ENCODE measurements around the gene ANXA2R.
"Not testable (repeated sequence)": the region's sequence is repeated elsewhere in the genome, so short reads cannot be mapped to it uniquely, and the experiment has no call there.

Gene ANXA2R, protein sequence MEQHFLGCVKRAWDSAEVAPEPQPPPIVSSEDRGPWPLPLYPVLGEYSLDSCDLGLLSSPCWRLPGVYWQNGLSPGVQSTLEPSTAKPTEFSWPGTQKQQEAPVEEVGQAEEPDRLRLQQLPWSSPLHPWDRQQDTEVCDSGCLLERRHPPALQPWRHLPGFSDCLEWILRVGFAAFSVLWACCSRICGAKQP

DNA sequence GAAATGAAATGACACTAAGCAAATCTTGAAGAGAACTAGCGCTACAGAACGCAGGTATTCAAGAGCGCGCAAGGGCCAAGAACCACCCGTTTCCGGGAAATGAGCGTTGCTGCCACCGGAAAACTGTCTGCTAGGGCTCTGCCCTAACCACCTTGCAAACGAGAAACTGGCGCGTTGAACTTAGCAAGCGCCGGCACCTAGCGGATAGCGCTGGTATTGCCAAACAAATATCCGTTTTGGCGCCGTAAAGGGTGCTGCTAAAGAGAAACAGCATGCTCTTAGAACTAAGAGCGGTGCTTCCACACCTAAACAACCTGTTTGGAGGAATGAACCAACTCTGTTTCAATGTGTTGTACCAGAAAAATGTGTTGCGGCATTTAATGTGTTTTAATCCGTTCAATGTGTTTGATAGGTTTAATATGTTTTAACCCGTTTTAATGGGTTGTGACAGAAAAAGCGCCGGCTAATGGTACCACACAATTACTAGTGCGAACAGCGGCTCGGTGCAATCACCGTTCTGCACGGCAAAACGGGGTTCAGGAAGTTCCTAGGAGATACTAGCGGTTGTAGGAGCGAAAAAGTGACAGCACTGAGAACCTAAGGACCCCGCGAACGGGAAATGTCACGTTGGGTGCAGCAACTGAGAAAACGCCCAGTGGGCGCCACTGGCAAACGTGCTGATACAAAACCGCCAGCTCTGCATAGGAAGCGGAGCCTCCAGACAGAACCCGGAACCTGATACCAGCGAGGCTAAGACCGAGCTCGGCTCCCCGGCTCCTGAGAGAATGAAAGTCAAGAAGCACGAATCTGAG lies at the start of gene ANXA2R:
Gene ANXA2R (minus strand): TSS at position 33 of the 812 bp plus-strand sequence. CDS start 273 bp downstream, outside the sequence.
- DNase-seq: peak; percentile 97

DNA sequence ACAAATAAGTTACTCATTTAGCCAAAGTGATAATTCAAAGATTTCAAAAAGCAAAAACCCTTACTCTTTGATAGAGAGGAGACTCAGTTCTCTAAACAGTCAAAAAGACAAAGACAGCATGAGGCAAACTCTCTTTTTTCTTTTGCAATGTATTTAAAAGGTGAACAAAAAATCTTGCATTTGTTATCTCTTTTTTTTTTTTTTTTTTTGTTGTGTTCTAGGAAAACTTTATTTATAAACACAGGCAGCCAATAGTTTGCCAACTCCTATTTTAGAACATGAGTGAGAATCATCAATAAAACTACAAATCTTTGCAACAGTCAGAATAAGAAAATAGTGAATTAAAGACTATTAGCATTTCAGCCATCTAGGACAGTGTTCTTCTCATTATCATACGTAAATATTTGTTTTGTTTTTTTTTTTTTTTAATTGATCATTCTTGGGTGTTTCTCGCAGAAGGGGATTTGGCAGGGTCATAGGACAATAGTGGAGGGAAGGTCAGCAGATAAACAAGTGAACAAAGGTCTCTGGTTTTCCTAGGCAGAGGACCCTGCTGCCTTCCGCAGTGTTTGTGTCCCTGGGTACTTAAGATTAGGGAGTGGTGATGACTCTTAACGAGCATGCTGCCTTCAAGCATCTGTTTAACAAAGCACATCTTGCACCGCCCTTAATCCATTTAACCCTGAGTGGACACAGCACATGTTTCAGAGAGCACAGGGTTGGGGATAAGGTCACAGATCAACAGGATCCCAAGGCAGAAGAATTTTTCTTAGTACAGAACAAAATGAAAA lies 46.2 kb upstream of the ANXA2R start:
- not testable (repeated sequence) for DNase-seq

DNA sequence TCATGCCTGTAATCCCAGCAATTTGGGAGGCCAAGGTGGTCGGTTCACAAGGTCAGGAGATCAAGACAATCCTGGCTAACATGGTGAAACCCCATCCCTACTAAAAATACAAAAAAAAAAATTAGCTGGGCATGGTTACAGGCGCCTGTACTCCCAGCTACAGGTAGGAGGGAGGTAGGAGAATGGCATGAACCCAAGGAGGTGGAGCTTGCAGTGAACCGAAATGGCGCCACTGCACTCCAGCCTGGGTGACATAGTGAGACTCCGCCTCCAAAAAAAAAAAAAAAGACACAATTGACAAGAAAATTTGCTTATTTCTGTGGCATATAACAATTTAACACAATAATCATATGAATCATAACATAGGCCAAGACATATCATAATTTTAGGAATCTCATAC lies 45.3 kb upstream of the ANXA2R start:
- DNase-seq: no peak

DNA sequence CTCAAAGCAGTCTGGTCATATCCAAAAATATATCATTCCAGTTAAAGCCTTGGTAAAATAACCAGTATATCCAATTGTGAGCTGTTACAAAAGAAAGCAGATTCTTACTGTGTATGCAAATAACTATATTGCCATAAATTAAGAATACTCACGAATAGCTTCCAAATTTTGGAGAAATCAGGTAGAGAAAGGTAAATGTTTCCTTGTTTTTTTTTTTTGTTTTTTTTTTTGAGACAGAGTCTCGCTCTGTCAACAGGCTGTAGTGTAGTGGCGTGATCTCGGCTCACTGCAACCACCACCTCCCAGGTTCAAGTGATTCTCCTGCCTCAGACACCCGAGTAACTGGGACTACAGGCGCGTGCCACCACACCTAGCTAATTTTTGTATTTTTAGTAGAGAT lies 44.3 kb upstream of the ANXA2R start:
- DNase-seq: not testable (repeated sequence)

DNA sequence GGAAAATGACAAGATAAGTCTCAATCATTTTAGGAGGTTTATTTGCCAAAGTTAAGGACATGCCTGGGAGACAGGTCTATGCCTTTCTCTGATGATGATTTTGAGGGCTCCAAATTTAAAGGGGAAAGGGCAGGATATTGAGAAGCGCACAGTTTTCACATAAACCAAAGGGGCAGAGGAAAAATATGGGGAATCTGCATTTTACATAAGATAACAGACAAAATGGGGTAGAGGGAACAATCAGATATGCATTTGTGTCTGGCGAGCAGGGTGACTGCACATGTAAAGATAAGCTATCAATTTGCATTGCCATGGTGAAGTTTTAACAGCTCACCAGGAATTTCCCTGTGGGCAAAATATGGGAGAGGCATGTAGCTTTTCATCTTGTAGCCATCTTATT lies 41.2 kb upstream of the ANXA2R start:
- DNase-seq: not testable (repeated sequence)

DNA sequence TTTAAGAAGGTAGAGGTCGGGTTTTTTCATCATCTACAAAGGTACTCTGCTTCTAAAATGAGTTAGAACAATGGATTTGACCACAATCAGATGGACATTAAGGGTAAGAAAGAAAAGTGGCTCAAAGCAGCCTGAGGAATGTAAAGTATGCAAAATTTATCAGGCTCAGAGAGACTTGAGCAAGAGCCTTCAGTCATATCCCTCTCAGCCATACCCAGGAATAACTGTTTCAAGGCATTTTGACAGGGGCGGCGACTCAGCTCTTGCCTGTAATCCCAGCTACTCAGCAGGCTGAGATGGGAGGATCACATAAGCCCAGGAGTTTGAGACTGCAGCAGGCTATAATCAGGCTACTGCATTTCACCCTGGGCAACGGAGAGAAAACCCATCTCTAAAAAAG lies 38.8 kb upstream of the ANXA2R start:
- DNase-seq: peak; percentile 91

DNA sequence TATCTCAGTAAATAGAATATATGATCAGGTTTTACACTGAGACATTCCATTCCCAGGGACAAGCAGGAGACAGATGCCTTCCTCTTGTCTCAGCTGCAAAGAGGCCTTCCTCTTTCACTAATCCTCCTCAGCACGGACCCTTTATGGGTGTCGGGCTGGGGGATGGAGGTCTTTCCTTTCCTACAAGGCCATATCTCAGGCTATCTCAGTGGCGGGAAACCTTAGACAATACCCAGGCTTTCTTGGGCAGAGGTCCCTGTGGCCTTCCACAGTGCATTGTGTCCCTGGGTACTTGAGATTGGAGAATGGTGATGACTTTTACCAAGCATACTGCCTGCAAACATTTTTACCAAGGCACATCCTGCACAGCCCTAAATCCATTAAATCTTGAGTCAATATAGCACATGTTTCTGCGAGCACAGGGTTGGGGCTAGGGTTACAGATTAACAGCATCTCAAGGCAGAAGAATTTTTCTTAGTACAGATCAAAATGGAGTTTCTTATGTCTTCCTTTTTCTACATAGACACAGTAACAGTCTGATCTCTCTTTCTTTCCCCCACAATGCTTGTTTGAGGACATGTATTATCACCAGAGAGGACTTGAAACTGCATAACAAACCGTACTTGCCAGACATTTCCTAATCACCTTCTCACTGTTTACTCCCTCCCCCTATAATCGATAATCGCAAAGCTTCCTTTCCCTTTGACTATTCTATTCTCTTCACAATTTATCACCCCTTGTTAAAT lies 37.5 kb upstream of the ANXA2R start:
- DNase-seq: not testable (repeated sequence)

DNA sequence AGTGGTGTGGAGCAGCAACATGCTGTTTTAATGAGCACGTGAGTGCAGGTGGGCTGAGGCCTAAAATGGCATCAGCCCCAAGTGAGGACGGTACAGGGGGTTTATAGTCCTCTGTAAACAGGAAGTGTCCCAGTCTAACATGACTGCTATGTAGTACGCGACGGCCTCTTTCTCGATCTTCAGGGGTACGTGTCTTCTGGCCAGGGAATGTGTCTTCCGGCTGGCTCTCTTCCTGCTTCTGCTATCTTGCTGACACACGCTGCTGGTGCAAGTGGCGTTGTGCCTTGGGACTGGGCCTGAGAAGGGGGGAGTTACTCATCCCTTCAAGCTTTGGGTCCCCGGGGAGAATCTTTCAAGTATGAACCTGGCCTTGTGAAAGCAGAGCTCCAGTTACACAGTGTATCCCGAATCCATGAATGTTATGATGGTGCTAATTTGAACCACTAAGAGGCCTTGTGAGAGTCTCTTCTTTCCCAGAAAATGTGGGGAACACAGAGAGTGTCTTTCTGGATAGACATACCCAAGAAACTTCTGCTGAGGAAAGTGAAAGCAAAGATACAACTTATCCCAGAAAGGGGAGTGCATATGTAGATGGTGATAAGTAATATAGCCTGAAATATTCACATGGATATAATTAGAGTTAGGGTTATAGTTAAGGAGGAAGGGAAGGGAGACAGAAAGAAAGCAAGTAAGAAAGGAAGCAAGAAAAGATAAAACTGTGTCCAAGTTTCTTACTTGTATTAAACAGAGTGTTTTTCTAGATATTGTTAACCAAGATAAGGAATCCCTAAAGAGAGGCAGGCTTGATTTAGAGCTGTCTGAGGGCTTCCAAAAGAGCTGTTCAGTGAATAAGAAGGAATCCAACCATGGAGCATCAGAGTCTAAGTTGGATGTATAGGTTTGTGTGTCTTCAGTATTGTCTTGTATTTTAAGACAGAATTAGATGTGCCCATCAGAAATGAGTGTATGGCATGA lies 35.5 kb upstream of the ANXA2R start:
- DNase-seq: peak; percentile 53

DNA sequence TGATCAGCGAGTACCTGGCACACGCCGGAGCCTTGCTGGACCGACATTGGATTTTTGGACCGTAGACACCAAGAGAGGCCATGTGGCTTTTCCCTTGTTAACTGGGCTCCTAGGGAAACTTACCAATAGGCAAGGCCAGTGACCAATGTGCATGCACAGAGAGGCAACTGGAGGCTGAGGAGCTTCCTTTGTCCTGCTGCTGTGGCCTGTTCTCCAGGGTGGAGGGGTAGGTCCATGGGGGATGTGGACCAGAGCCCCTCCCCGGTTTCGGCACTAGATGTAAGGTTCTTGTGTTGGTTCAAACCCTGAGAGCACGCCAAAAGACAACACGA lies 34.8 kb upstream of the ANXA2R start:
- DNase-seq: no peak

DNA sequence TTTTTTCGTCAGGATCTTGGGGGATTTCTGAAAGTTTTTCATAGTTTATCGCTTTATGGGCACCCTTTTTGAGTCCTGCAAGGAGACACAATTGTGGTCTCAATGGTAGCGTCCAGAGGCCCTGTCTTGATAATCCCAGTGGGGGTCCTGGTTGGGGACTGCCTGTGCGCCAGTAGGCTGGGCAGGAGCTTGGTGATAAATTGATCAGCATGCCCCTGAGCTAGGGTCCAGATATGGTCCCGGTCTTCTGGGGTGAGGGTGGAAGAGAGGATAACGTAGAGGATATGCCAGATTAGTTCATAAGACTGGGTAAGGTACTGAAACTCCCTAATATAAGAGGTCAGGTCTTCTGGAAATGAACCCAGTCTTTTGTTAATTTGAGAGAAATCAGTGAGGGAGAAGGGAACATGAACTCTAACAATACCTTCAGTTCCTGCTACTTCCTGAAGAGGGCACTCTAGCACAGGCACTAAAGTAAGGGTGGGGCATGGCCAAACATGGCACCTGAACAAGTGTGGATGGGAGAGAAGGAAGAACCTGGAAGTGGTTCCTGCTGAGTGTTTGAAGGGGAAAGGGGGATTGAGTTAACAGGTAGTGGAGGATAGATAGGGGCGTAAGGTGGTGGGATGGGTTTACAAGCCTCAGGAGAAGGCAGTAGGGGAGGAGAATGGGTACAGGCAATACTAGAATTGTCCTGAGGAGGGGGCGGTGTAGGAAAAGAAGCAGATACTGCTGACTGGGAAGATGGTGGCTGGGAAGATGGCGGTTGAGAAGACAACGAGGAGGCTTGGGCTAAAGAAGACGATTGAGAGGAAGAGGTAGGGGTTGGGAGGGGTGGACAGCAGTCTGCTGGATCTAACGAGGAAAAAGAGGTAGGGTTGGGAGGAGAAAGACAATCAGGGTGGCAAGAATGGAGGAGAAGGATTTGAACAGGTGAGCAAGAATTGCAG lies 33.8 kb upstream of the ANXA2R start:
- DNase-seq: peak; percentile 42

DNA sequence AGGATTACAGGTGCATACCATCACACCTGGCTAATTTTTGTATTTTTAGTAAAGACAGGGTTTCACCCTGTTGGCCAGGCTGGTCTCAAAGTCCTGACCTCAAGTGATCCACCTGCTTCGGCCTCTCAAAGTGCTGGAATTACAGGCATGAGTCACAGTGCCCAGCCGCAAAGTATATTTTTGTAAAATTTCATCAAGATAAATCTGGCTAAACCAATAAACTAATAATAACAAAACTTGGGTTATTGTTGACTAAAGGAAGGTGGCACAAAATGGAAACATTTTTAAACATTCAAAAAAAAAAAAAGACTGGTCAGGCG lies 29.2 kb upstream of the ANXA2R start:
- DNase-seq: not testable (repeated sequence)

DNA sequence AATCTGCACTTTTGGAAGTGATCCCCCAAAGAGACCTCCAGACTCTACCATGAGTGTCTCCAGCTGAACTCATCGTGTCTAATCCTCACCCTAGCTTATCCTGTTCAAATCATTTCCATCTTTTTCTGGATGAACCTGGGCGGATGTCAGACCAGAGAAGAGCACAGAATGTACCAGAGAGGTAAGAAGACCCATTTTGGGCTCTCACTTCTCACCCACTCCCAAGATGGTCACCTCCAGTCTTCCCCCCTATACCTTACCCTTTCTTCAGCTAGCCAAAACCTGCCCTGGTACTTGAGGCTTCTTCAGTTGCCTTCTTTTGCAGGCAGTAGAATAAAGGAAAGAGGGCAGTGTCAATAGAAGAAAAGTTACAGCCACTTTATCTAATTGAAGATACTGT lies 27.9 kb upstream of the ANXA2R start:
- DNase-seq: no peak

DNA sequence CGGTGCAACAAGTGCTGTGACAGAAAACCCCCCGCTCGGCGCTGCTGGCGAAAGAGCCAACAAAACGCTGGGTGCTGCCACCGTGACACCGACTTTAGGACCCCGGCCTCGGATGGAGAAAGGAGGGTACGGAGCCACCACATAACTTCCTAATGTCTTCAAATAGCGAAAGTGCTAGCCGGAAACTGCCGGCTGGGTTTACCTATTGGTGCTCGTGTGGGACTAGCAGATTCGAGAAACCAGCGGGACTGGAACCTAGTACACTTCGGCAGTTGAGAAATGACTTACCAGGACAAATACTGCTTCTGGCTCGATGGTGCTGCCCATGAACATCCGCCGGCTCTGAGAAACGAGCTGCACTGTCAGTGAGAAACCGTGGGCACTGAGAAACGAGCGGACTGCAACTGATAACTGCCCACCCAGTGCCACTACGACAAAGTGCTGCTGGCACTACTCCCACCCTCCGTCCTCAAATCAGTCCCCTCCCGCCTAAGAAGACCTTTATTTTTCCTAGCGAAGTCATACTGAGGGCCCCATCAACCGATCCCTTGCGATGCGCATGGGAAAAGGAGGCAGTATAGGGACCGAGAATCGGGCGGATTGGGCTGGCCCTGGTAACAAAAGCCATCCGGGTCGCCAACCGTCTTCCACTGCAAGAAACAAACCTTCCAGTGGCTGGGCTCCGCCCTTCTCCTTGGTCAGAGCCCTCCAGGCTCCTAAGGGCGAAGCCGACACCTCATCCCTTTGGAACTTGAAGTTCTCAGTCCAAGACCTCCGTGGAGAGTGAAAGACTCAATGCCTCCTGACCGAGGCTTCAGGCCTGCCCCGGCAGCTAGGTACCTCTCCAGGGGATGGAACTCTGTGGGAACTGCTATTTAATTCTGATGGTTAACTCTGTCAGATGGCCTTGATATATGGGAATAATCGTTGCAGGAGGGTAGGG lies 27.0 kb upstream of the ANXA2R start:
- peak; percentile 95 for DNase-seq

DNA sequence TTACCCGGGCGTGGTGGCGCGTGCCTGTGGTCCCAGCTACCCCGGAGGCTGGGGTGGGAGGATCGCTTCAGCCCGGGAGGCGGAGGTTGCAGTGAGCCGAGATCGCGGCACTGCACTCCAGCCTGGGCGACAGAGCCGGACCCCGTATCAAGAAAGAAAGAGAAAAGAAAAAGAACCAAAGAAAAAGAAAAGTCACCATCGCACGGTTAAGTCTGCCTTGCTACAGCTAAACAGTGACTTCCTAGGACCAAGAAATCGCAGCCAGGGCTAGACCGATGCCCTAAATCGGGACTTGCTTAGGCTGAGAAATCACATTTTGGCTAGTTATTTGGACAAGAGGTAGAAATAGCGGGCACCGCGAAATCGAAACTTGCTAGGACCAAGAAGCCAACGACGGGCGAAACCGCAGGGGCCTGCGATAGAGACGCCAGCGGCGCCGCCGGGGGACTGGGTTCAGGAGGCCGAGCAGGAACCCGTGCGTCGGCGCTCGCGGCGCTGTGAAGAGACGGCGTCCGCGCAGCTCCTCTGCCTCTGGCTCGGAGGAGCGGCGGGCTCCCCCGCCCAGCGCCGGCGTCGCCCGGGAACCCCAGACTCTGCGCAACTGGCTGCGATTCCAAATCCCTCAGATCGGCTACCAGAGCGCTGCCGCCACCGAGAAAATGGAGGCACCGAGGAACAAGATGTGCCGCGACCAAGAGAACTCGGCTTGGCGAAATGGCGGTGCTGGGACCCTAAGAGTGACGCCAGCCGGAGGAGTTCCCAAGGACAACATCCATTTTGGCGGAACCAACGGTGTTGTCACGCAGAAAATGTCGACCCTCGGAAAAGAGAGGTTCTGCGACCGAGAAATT lies 26.1 kb upstream of the ANXA2R start:
- DNase-seq: peak; percentile 74

DNA sequence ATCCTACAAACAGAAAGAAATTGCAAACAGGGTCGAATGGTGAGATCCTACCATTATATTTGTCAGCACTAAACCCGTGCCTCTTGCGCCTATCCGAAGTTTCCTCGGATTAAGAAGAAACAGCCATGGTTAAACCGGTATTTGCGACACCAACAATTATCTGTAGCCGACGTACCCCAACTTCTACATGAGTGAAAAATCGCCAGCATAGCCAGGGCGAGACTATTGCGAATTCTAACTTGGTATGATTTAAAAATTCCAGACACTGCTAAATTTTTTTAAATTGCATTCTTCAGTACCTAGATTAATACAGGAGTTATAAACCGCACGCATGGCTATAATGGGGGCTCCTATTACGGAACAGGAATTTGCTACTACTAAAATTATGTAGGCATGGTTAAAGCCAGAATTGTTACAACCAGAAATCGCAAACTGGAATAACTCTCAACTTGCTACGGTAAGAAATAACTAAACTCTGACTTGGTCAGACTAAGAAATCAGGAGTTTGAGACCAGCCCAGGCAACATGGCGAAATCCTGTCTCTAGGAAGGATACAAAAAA lies 25.3 kb upstream of the ANXA2R start:
- DNase-seq: peak; percentile 47

DNA sequence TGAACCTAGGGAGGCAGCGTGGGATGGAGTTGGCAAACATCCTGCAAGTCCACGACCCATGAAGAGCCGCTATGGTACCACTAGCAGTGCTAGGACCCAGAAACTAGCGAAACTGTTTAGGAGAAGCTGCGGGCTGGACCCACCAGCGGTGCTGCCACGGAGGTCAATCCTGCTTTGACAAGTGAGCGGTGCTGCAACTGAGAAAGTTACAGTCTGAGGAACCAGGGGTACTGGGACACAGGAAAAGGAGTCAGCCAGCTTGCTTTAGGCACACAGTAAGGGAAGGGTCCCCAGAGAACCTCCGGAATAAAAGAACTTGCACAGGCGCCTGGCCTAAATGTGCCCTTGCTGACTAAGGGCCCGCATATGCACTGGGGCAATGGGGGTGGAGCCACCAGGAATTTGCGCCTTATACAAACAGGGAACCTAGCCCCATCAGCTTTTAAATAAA lies 23.6 kb upstream of the ANXA2R start:
- peak; percentile 68 for DNase-seq

DNA sequence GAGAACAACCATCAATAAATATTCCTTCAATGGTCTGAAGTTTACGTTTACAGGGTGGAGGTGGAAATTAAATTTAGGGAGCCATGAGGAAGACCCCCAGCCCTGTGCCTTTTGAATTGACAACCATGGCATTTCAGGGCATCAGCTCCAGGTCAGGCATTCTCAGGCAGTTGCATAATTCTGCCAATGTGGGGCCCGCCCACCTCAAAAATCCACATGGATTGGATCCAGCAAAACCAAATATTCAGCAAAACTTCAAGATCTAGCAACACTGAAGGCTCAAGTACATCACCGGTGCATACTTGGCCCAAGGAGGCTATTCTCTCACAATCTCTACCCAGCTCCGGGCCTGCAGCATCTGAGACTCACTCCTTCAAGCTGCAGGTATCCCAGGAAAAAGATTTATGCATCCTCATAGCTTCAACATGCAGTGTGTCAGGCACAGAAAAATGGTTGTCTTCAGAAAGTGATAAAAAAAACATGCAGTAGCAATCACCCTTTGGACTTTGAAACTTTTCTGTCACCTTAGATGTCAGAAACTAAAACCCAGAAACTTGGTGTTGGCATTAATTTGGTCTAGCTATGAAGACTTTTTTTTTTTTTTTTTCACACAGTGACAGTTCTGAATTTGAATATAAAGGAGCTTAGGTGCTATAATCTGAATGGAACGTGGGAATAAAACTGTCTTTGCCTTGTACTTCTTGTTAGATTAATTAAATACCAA lies 21.4 kb upstream of the ANXA2R start:
- DNase-seq: peak; percentile 43
